Skeletal muscle cell (primary cell): ENCODE measurements around the gene ACVRL1.

Source experiments
- DNase-seq: peaks from one replicate; pipeline ENCODE4 v3.0.0-alpha.2; 2010; ENCODE audit warnings: low read depth
- H3K4me3 ChIP-seq: 2 replicates; pipeline ENCODE4 v1.5.1; 2011; ENCODE audit warnings: low read depth, mild to moderate bottlenecking, control low read depth, low read length, moderate library complexity

The ACVRL1 gene

GRCh38 chr12:51953864-51954263 is 46.6 kb downstream of the ACVRL1 start:
- H3K4me3 ChIP-seq: no peak overlapping the region
- DNase-seq: no peak

- no peak overlapping the region for H3K4me3 ChIP-seq
- DNase-seq: no peak
Observed at GRCh38 chr12:51954561-51955361, 47.5 kb downstream of the ACVRL1 start.

- no peak overlapping the region for H3K4me3 ChIP-seq
- DNase-seq: no peak
Observed at GRCh38 chr12:51955702-51956101, 48.4 kb downstream of the ACVRL1 start.

- H3K4me3 ChIP-seq: no peak overlapping the region
- DNase-seq: no peak
Observed at GRCh38 chr12:51958542-51958941, 51.2 kb downstream of the ACVRL1 start.

GRCh38 chr12:51959211-51959610 is 51.9 kb downstream of the ACVRL1 start:
- no peak for DNase-seq

GRCh38 chr12:51959921-51960320 is 52.6 kb downstream of the ACVRL1 start:
- no peak for DNase-seq
- H3K4me3 ChIP-seq: no peak overlapping the region

More at GRCh38 chr12:51959211-51959610, 51.9 kb downstream of the ACVRL1 start:
- H3K4me3 ChIP-seq: no peak overlapping the region

- no peak overlapping the region for H3K4me3 ChIP-seq
Observed at GRCh38 chr12:51960488-51960887, 53.2 kb downstream of the ACVRL1 start.

GRCh38 chr12:51960890-51961289 is 53.6 kb downstream of the ACVRL1 start:
- DNase-seq: no peak
- H3K4me3 ChIP-seq: no peak overlapping the region

More at GRCh38 chr12:51960488-51960887, 53.2 kb downstream of the ACVRL1 start:
- no peak for DNase-seq

- H3K4me3 ChIP-seq: no peak overlapping the region
- DNase-seq: no peak
Observed at GRCh38 chr12:51961834-51962233, 54.5 kb downstream of the ACVRL1 start.

GRCh38 chr12:51962737-51963136 is 55.4 kb downstream of the ACVRL1 start:
- DNase-seq: no peak
- H3K4me3 ChIP-seq: no peak overlapping the region

GRCh38 chr12:51963477-51963876 is 56.2 kb downstream of the ACVRL1 start:
- no peak for DNase-seq
- H3K4me3 ChIP-seq: no peak overlapping the region

- no peak for DNase-seq
Observed at GRCh38 chr12:51969643-51970042, 62.3 kb downstream of the ACVRL1 start.

GRCh38 chr12:51970904-51971646 is 63.8 kb downstream of the ACVRL1 start:
- no peak overlapping the region for H3K4me3 ChIP-seq
- no peak for DNase-seq

More at GRCh38 chr12:51969643-51970042, 62.3 kb downstream of the ACVRL1 start:
- H3K4me3 ChIP-seq: no peak overlapping the region

- DNase-seq: no peak
- H3K4me3 ChIP-seq: no peak overlapping the region
Observed at GRCh38 chr12:51971679-51972421, 64.5 kb downstream of the ACVRL1 start.

GRCh38 chr12:51972422-51972812 is 65.1 kb downstream of the ACVRL1 start:
- no peak overlapping the region for H3K4me3 ChIP-seq
- DNase-seq: no peak

- H3K4me3 ChIP-seq: no peak overlapping the region
- DNase-seq: no peak
Observed at GRCh38 chr12:51972849-51973273, 65.6 kb downstream of the ACVRL1 start.
